Thoracic aorta (tissue), 2 donors: ENCODE results near the gene AGPAT3. TPM values are rescaled to one million over a fixed set of nuclear protein-coding genes. Genes with fewer than 3 reads are reported as not detected.

ENCODE experiments used
- ATAC-seq: fragments of 150-250 bp; one replicate; pipeline ENCODE4 v1.8.0; 2017; ENCODE audit warnings: low read depth; ENCODE audit not compliant: insufficient number of reproducible peaks, low FRiP score
- DNase-seq: peaks from one replicate; pipeline ENCODE4 v3.0.0-alpha.2; 2020; ENCODE audit warnings: low spot score
- H3K27ac ChIP-seq, 2 donors: fragments of 200-600 bp; sonication (generic); 1 replicate in 1 of 2; 2 replicates in 1 of 2; pipeline ENCODE4 v1.5.1; 2016; ENCODE audit warnings: mild to moderate bottlenecking in 2 of 2, moderate library complexity in 2 of 2
- H3K27me3 ChIP-seq: fragments of 200-600 bp; sonication (generic); replicated peaks from 2 replicates; pipeline ENCODE4 v1.6.0; 2016; ENCODE audit warnings: mild to moderate bottlenecking; ENCODE audit not compliant: insufficient read depth
- H3K36me3 ChIP-seq: fragments of 200-600 bp; sonication (generic); one replicate; pipeline ENCODE4 v1.5.1; 2016
- H3K4me1 ChIP-seq, 2 donors: fragments of 200-600 bp; sonication (generic); 1 replicate in 1 of 2; 2 replicates in 1 of 2; pipeline versions ENCODE4 v1.5.1 to v1.6.0; 2016; ENCODE audit warnings: low read depth in 2 of 2, mild to moderate bottlenecking in 1 of 2; ENCODE audit not compliant: control insufficient read depth in 1 of 2
- H3K4me3 ChIP-seq: fragments of 200-600 bp; sonication (generic); 2 replicates; pipeline ENCODE4 v1.5.1; 2016; ENCODE audit warnings: mild to moderate bottlenecking
- H3K9me3 ChIP-seq: fragments of 200-600 bp; sonication (generic); 2 replicates; pipeline ENCODE4 v1.5.1; 2016
- CTCF ChIP-seq: fragments of 200-600 bp; sonication (generic); IDR thresholded peaks from one replicate; pipeline ENCODE4 v1.5.1; 2019; ENCODE audit warnings: antibody characterized with exemption
- total RNA-seq, 2 donors: library from RNA; depleted of rRNA; stranded (reverse); fragments of >200 nt; gene quantifications; one replicate each; pipeline versions ENCODE4 v1.1.0 to v1.2.3, GENCODE V29; 2016

AGPAT3 gene
- total RNA-seq, 2 donors from 2014 or later = 32.8 to 37.9 TPM

- Histone ChIP-seq H3K4me3 (no peak overlapping the region), H3K36me3 (no peaks in the 10 kb centered on the region), H3K27me3 (no peaks in the 10 kb centered on the region), H3K4me1 (no peaks in the 10 kb centered on the region), H3K27ac (no peak overlapping the region), H3K9me3 (no peaks in the 10 kb centered on the region)
- ATAC-seq = no peak
- DNase-seq = no peak
- no peak for TF ChIP-seq CTCF
These were observed 18.6 kb upstream of the AGPAT3 start for GRCh38 chr21:43846430-43846829.

GRCh38 chr21:43847301-43847700 is 17.7 kb upstream of the AGPAT3 start:
- Histone ChIP-seq H3K4me3 (no peak overlapping the region), H3K27me3 (no peaks in the 10 kb centered on the region), H3K27ac (no peak overlapping the region), H3K4me1 (no peaks in the 10 kb centered on the region), H3K36me3 (no peaks in the 10 kb centered on the region), H3K9me3 (no peaks in the 10 kb centered on the region)
- no peak for ATAC-seq
- DNase-seq = no peak
- TF ChIP-seq CTCF = no peak

GRCh38 chr21:43848771-43849170 is 16.3 kb upstream of the AGPAT3 start:
- no peak for TF ChIP-seq CTCF
- no peaks in the 10 kb centered on the region for H3K9me3 ChIP-seq
- no peak for DNase-seq
- no peaks in the 10 kb centered on the region for H3K4me1 ChIP-seq
- no peak for ATAC-seq
- no peak overlapping the region for H3K4me3 ChIP-seq
- no peaks in the 10 kb centered on the region for H3K36me3 ChIP-seq
- H3K27me3 ChIP-seq = no peaks in the 10 kb centered on the region
- H3K27ac ChIP-seq = no peak overlapping the region

- Histone ChIP-seq H3K27ac (no peak overlapping the region), H3K27me3 (no peaks in the 10 kb centered on the region), H3K36me3 (no peaks in the 10 kb centered on the region), H3K4me1 (no peaks in the 10 kb centered on the region), H3K4me3 (no peak overlapping the region), H3K9me3 (no peaks in the 10 kb centered on the region)
- DNase-seq = no peak
- no peak for ATAC-seq
- TF ChIP-seq CTCF = no peak
These were observed 15.3 kb upstream of the AGPAT3 start for GRCh38 chr21:43849532-43850299.

GRCh38 chr21:43850728-43851295 is 14.2 kb upstream of the AGPAT3 start:
- Histone ChIP-seq H3K4me3 (no peak overlapping the region), H3K9me3 (no peaks in the 10 kb centered on the region), H3K36me3 (no peaks in the 10 kb centered on the region), H3K27me3 (no peaks in the 10 kb centered on the region), H3K4me1 (no peaks in the 10 kb centered on the region), H3K27ac (no peak overlapping the region)
- ATAC-seq (no peak), DNase-seq (no peak)
- TF ChIP-seq CTCF = no peak
